Central memory CD8-positive, alpha-beta T cell (primary cell): ENCODE results near the gene PLA2G2E.
"Not testable (repeated sequence)": the region's sequence is repeated elsewhere in the genome, so short reads cannot be mapped to it uniquely, and the experiment has no call there.

ENCODE experiments used
- ATAC-seq: fragments of 150-1000 bp; cut with Tn5 transposase; replicated peaks from 2 replicates; pipeline ENCODE4 v1.10.0; 2022; ENCODE audit warnings: mild to moderate bottlenecking, moderate FRiP score, moderate number of reproducible peaks; ENCODE audit not compliant: poor library complexity, severe bottlenecking; ENCODE audit errors: extremely low read depth
- DNase-seq, 2 donors: peaks; one replicate each; pipeline ENCODE4 v3.0.0; 2021; ENCODE audit warnings: low spot score in 2 of 2
- H3K27ac Mint-ChIP-seq: one replicate; pipeline ENCODE4 v1.8.0; 2022; ENCODE audit warnings: low read depth, mild to moderate bottlenecking, moderate library complexity, mixed read lengths
- H3K27me3 Mint-ChIP-seq: one replicate; pipeline ENCODE4 v1.8.0; 2022; ENCODE audit warnings: mixed read lengths
- H3K36me3 Mint-ChIP-seq: one replicate; pipeline ENCODE4 v1.8.0; 2022; ENCODE audit warnings: mild to moderate bottlenecking, moderate library complexity, mixed read lengths; ENCODE audit not compliant: insufficient read depth
- H3K4me1 Mint-ChIP-seq: one replicate; pipeline ENCODE4 v1.8.0; 2022; ENCODE audit warnings: mixed read lengths
- H3K4me3 Mint-ChIP-seq: one replicate; pipeline ENCODE4 v1.8.0; 2022; ENCODE audit warnings: mild to moderate bottlenecking, moderate library complexity, mixed read lengths
- H3K9me3 Mint-ChIP-seq: one replicate; pipeline ENCODE4 v1.8.0; 2022; ENCODE audit warnings: mixed read lengths

PLA2G2E gene

GRCh38 chr1:19946331-19946751 lies 22.9 kb upstream of the PLA2G2E start:
- H3K4me1 Mint-ChIP-seq = no peaks in the 10 kb centered on the region
- DNase-seq = no peak
- no peak overlapping the region for H3K27ac Mint-ChIP-seq
- no peak overlapping the region for H3K4me3 Mint-ChIP-seq
- H3K36me3 Mint-ChIP-seq = peaks cover 2% of the 10 kb centered on the region
- peaks cover 56% of the 10 kb centered on the region for H3K27me3 Mint-ChIP-seq
- no peaks in the 10 kb centered on the region for H3K9me3 Mint-ChIP-seq
- ATAC-seq = no peak

- Mint-ChIP-seq H3K4me3 (no peak overlapping the region), H3K9me3 (no peaks in the 10 kb centered on the region), H3K27me3 (peaks cover 56% of the 10 kb centered on the region), H3K4me1 (no peaks in the 10 kb centered on the region), H3K27ac (no peak overlapping the region), H3K36me3 (peaks cover 2% of the 10 kb centered on the region)
- ATAC-seq (no peak), DNase-seq (no peak)
These were observed 22.5 kb upstream of the PLA2G2E start for GRCh38 chr1:19945914-19946313.

GRCh38 chr1:19942657-19943056 lies 19.2 kb upstream of the PLA2G2E start:
- DNase-seq = no peak
- H3K4me1 Mint-ChIP-seq = no peaks in the 10 kb centered on the region

GRCh38 chr1:19942088-19942487 lies 18.7 kb upstream of the PLA2G2E start:
- Mint-ChIP-seq H3K4me1 (no peaks in the 10 kb centered on the region), H3K9me3 (no peaks in the 10 kb centered on the region), H3K27me3 (peaks cover 29% of the 10 kb centered on the region), H3K36me3 (peaks cover 2% of the 10 kb centered on the region), H3K4me3 (no peak overlapping the region), H3K27ac (no peak overlapping the region)
- DNase-seq (no peak), ATAC-seq (no peak)

More at GRCh38 chr1:19942657-19943056, 19.2 kb upstream of the PLA2G2E start:
- peaks cover 31% of the 10 kb centered on the region for H3K27me3 Mint-ChIP-seq
- H3K9me3 Mint-ChIP-seq = no peaks in the 10 kb centered on the region
- peaks cover 2% of the 10 kb centered on the region for H3K36me3 Mint-ChIP-seq
- no peak overlapping the region for H3K4me3 Mint-ChIP-seq
- no peak overlapping the region for H3K27ac Mint-ChIP-seq
- ATAC-seq = no peak

GRCh38 chr1:19941206-19941568 lies 17.8 kb upstream of the PLA2G2E start:
- Mint-ChIP-seq H3K27ac (no peak overlapping the region), H3K36me3 (peaks cover 2% of the 10 kb centered on the region), H3K9me3 (no peaks in the 10 kb centered on the region), H3K4me1 (no peaks in the 10 kb centered on the region), H3K27me3 (peaks cover 20% of the 10 kb centered on the region), H3K4me3 (no peak overlapping the region)
- DNase-seq = no peak
- ATAC-seq = no peak

GRCh38 chr1:19940486-19941205 lies 17.2 kb upstream of the PLA2G2E start:
- no peak overlapping the region for H3K27ac Mint-ChIP-seq

GRCh38 chr1:19938472-19938871 lies 15.1 kb upstream of the PLA2G2E start:
- Mint-ChIP-seq H3K36me3 (no peaks in the 10 kb centered on the region), H3K27ac (no peak overlapping the region), H3K4me3 (no peak overlapping the region), H3K9me3 (no peaks in the 10 kb centered on the region), H3K4me1 (no peaks in the 10 kb centered on the region), H3K27me3 (no peaks in the 10 kb centered on the region)
- DNase-seq (no peak), ATAC-seq (no peak)

More at GRCh38 chr1:19940486-19941205, 17.2 kb upstream of the PLA2G2E start:
- DNase-seq = no peak
- peaks cover 15% of the 10 kb centered on the region for H3K27me3 Mint-ChIP-seq
- no peak overlapping the region for H3K4me3 Mint-ChIP-seq
- H3K36me3 Mint-ChIP-seq = peaks cover 2% of the 10 kb centered on the region
- H3K4me1 Mint-ChIP-seq = no peaks in the 10 kb centered on the region
- no peak for ATAC-seq
- no peaks in the 10 kb centered on the region for H3K9me3 Mint-ChIP-seq

GRCh38 chr1:19936061-19936750 lies 12.8 kb upstream of the PLA2G2E start:
- no peak overlapping the region for H3K27ac Mint-ChIP-seq
- H3K36me3 Mint-ChIP-seq = no peaks in the 10 kb centered on the region
- no peaks in the 10 kb centered on the region for H3K27me3 Mint-ChIP-seq
- H3K4me3 Mint-ChIP-seq = no peak overlapping the region
- H3K9me3 Mint-ChIP-seq = peaks cover 6% of the 10 kb centered on the region
- no peaks in the 10 kb centered on the region for H3K4me1 Mint-ChIP-seq
- ATAC-seq (no peak), DNase-seq (no peak)

GRCh38 chr1:19934336-19934735 lies 10.9 kb upstream of the PLA2G2E start:
- H3K9me3 Mint-ChIP-seq = peaks cover 6% of the 10 kb centered on the region
- H3K4me3 Mint-ChIP-seq = no peak overlapping the region
- no peak overlapping the region for H3K27ac Mint-ChIP-seq
- no peaks in the 10 kb centered on the region for H3K36me3 Mint-ChIP-seq
- H3K4me1 Mint-ChIP-seq = no peaks in the 10 kb centered on the region
- no peaks in the 10 kb centered on the region for H3K27me3 Mint-ChIP-seq
- ATAC-seq (no peak), DNase-seq (no peak)

- Mint-ChIP-seq H3K27ac (no peak overlapping the region), H3K4me3 (no peak overlapping the region), H3K36me3 (no peaks in the 10 kb centered on the region), H3K4me1 (no peaks in the 10 kb centered on the region), H3K9me3 (peaks cover 6% of the 10 kb centered on the region), H3K27me3 (no peaks in the 10 kb centered on the region)
- no peak for ATAC-seq
- DNase-seq = no peak
These were observed 9.4 kb upstream of the PLA2G2E start for GRCh38 chr1:19932866-19933265.

GRCh38 chr1:19927130-19927421 lies 3.7 kb upstream of the PLA2G2E start:
- H3K36me3 Mint-ChIP-seq, DNase-seq, H3K4me1 Mint-ChIP-seq, H3K4me3 Mint-ChIP-seq, H3K27ac Mint-ChIP-seq, ATAC-seq, H3K9me3 Mint-ChIP-seq: not testable (repeated sequence)
- H3K27me3 Mint-ChIP-seq = peaks cover 12% of the 10 kb centered on the region

- ATAC-seq (no peak), DNase-seq (no peak)
- Mint-ChIP-seq H3K9me3 (no peaks in the 10 kb centered on the region), H3K4me3 (no peak overlapping the region), H3K27me3 (peaks cover 12% of the 10 kb centered on the region), H3K27ac (no peak overlapping the region), H3K4me1 (no peaks in the 10 kb centered on the region), H3K36me3 (no peaks in the 10 kb centered on the region)
These were observed 3.1 kb upstream of the PLA2G2E start for GRCh38 chr1:19926296-19927129.
